CD4-positive, alpha-beta T cell treated with Interferon alpha-2 for 1 hour (primary cell): ENCODE results near the gene PLK5.

Experiments
- DNase-seq, 2 donors: peaks; one replicate each; pipeline ENCODE4 v3.0.0-alpha.2; 2020 to 2022

PLK5 gene

GRCh38 chr19:1556390-1557070, 32.7 kb downstream of the PLK5 start:
- DNase-seq: no peak

GRCh38 chr19:1558552-1558951, 34.7 kb downstream of the PLK5 start:
- DNase-seq: no peak

GRCh38 chr19:1560286-1560882, 36.5 kb downstream of the PLK5 start:
- DNase-seq: no peak

- DNase-seq: no peak
These were observed 37.5 kb downstream of the PLK5 start for GRCh38 chr19:1561236-1561842.

GRCh38 chr19:1563251-1563650, 39.4 kb downstream of the PLK5 start:
- DNase-seq: no peak

GRCh38 chr19:1566392-1567115, 42.7 kb downstream of the PLK5 start:
- no peak for DNase-seq

GRCh38 chr19:1567116-1567847, 43.4 kb downstream of the PLK5 start:
- no peak for DNase-seq

GRCh38 chr19:1567848-1568227, 44.0 kb downstream of the PLK5 start:
- DNase-seq: no peak

GRCh38 chr19:1568320-1569019, 44.6 kb downstream of the PLK5 start, which contains the start of gene MEX3D:
Gene MEX3D, minus strand, starts transcription at chr19:1568325. Its CDS starts 267 bp downstream, at chr19:1568058.
- DNase-seq: peak; percentile 81 to 87

GRCh38 chr19:1569997-1570396, 46.1 kb downstream of the PLK5 start:
- no peak for DNase-seq

GRCh38 chr19:1570836-1571235, 47.0 kb downstream of the PLK5 start:
- no peak for DNase-seq

- DNase-seq: no peak
These were observed 47.5 kb downstream of the PLK5 start for GRCh38 chr19:1571358-1571757.

GRCh38 chr19:1572795-1573194, 48.9 kb downstream of the PLK5 start:
- no peak for DNase-seq

- no peak for DNase-seq
These were observed 50.7 kb downstream of the PLK5 start for GRCh38 chr19:1574354-1575136.

GRCh38 chr19:1575323-1576241, 51.7 kb downstream of the PLK5 start:
- DNase-seq: no peak

- no peak for DNase-seq
These were observed 52.6 kb downstream of the PLK5 start for GRCh38 chr19:1576242-1577089.

- no peak for DNase-seq
These were observed 53.4 kb downstream of the PLK5 start for GRCh38 chr19:1577090-1577928.

GRCh38 chr19:1577929-1578618, 54.2 kb downstream of the PLK5 start:
- DNase-seq: no peak
